Activated naive CD8-positive, alpha-beta T cell treated with anti-CD3 and anti-CD28 coated beads, Interleukin-2, amount 50 U/mL, for 24 hours (primary cell): ENCODE data around the gene F12.
"Not testable (repeated sequence)": the region's sequence is repeated elsewhere in the genome, so short reads cannot be mapped to it uniquely, and the experiment has no call there.

Experiments
- ATAC-seq: fragments of 150-1000 bp; cut with Tn5 transposase; one replicate; pipeline ENCODE4 v1.10.0; 2021
- DNase-seq: peaks from one replicate; pipeline ENCODE4 v3.0.0; 2021
- H3K27ac Mint-ChIP-seq: one replicate; pipeline ENCODE4 v1.8.0; 2021; ENCODE audit warnings: mild to moderate bottlenecking, mixed read lengths
- H3K27me3 Mint-ChIP-seq: one replicate; pipeline ENCODE4 v1.8.0; 2021; ENCODE audit warnings: mixed read lengths
- H3K36me3 Mint-ChIP-seq: one replicate; pipeline ENCODE4 v1.8.0; 2021; ENCODE audit warnings: low read depth, mixed read lengths
- H3K4me1 Mint-ChIP-seq: one replicate; pipeline ENCODE4 v1.8.0; 2021; ENCODE audit warnings: mixed read lengths
- H3K4me3 Mint-ChIP-seq: one replicate; pipeline ENCODE4 v1.8.0; 2021; ENCODE audit warnings: mild to moderate bottlenecking, moderate library complexity, mixed read lengths
- H3K9me3 Mint-ChIP-seq: one replicate; pipeline ENCODE4 v1.8.0; 2021; ENCODE audit warnings: mixed read lengths

Gene F12

GRCh38 chr5:177419046-177419445, 9.7 kb upstream of the F12 start:
- no peak for DNase-seq
- H3K4me1 Mint-ChIP-seq, result peaks cover 5% of the 10 kb centered on the region

DNA sequence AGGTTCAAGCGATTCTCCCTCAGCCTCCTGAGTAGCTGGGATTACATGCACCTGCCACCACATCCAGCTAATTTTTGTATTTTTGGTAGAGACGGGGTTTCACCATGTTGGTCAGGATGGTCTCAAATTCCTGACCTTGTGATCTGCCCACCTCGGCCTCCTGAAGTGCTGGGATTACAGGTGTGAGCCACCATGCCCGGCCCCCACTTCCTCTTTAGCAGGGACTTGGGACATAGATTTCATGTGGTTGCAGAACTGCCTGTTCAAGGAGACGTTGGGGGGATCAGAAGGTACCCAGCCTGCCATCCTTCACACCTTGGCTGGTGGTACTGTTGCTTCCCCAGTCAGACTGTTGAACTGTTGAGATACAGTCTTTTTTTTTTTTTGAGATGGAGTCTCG, 7.7 kb upstream of the F12 start:
- not testable (repeated sequence) for H3K4me3 Mint-ChIP-seq, H3K27me3 Mint-ChIP-seq, H3K9me3 Mint-ChIP-seq, ATAC-seq, H3K27ac Mint-ChIP-seq, H3K36me3 Mint-ChIP-seq, DNase-seq
- H3K4me1 Mint-ChIP-seq, result peaks cover 19% of the 10 kb centered on the region

More at GRCh38 chr5:177419046-177419445, 9.7 kb upstream of the F12 start:
- peaks cover 1% of the 10 kb centered on the region for H3K27me3 Mint-ChIP-seq
- H3K27ac Mint-ChIP-seq, result no peak overlapping the region
- ATAC-seq, result no peak
- no peaks in the 10 kb centered on the region for H3K36me3 Mint-ChIP-seq
- no peaks in the 10 kb centered on the region for H3K9me3 Mint-ChIP-seq
- no peak overlapping the region for H3K4me3 Mint-ChIP-seq

DNA sequence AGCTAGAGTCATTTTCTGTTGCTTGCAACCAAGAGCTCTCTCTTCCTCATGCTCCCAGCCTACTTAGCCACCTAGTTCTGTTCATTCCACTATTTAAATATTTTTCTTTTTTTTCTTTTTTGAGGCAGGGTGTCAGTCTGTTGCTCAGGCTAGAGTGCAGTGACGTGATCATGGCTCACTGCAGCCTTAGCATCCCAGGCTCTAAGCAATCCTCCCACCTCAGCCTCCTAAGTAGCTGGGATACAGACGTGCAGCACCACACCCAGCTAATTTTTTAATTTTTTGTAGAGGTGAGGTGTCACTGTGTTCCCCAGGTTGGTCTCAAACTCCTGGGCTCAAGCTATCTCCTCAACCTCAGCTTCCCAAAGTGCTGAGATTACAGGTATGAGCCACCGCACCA, 5.1 kb upstream of the F12 start:
- H3K27ac Mint-ChIP-seq, result no peak overlapping the region
- H3K4me1 Mint-ChIP-seq, result peaks cover 33% of the 10 kb centered on the region
- H3K27me3 Mint-ChIP-seq, result peaks cover 3% of the 10 kb centered on the region
- H3K4me3 Mint-ChIP-seq, result no peak overlapping the region
- no peak for ATAC-seq
- H3K36me3 Mint-ChIP-seq, result no peaks in the 10 kb centered on the region
- no peaks in the 10 kb centered on the region for H3K9me3 Mint-ChIP-seq
- no peak for DNase-seq

DNA sequence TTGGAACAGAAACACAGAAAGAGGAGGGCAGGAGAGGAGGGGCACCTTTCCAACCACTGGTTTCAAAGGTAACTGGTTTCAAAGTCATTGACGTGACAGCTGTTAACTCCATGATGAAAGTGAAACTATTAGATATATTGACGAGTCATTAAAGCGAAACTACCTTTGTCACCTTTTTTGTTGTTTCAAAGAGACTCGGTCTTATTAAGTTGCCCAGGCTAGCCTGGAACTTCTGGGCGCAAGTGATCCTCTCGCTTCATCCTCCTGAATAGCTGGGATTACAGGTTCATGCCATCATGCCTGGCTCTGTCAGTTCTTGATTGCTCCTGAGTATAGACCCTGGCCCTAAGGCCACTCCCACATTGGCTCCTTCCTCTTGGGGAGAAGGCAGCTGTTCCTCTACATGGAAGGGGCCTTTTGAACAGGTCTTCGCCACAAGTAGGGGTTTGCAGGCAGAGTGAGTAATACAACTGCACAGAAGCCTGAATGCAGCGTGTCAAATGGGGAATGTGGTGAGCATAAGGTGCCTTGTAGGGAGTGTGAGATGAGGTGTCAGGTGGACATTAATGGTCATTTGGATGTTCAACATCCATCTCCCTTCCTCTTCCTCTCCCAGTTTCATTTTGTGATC, 3.4 kb upstream of the F12 start:
- peaks cover 4% of the 10 kb centered on the region for H3K27me3 Mint-ChIP-seq
- no peaks in the 10 kb centered on the region for H3K36me3 Mint-ChIP-seq
- DNase-seq (no peak), ATAC-seq (peak; percentile 83)
- no peaks in the 10 kb centered on the region for H3K9me3 Mint-ChIP-seq
- H3K27ac Mint-ChIP-seq, result no peak overlapping the region
- H3K4me1 Mint-ChIP-seq, result peaks cover 33% of the 10 kb centered on the region
- no peak overlapping the region for H3K4me3 Mint-ChIP-seq

GRCh38 chr5:177410575-177410974, 1.2 kb upstream of the F12 start:
- H3K36me3 Mint-ChIP-seq, result no peaks in the 10 kb centered on the region
- DNase-seq, result no peak
- no peaks in the 10 kb centered on the region for H3K9me3 Mint-ChIP-seq
- H3K27ac Mint-ChIP-seq, result peak overlapping the region; percentile 11
- no peak overlapping the region for H3K4me3 Mint-ChIP-seq
- H3K27me3 Mint-ChIP-seq, result peaks cover 6% of the 10 kb centered on the region
- H3K4me1 Mint-ChIP-seq, result peaks cover 32% of the 10 kb centered on the region
- ATAC-seq, result no peak

GRCh38 chr5:177405805-177406204, 3.6 kb downstream of the F12 start:
- peaks cover 33% of the 10 kb centered on the region for H3K4me1 Mint-ChIP-seq
- DNase-seq (no peak), ATAC-seq (no peak)
- no peak overlapping the region for H3K4me3 Mint-ChIP-seq
- H3K27ac Mint-ChIP-seq, result no peak overlapping the region
- no peaks in the 10 kb centered on the region for H3K36me3 Mint-ChIP-seq
- peaks cover 28% of the 10 kb centered on the region for H3K27me3 Mint-ChIP-seq
- no peaks in the 10 kb centered on the region for H3K9me3 Mint-ChIP-seq

- ATAC-seq, result no peak
- H3K9me3 Mint-ChIP-seq, result no peaks in the 10 kb centered on the region
- H3K4me1 Mint-ChIP-seq, result peaks cover 28% of the 10 kb centered on the region
- H3K4me3 Mint-ChIP-seq, result peak overlapping the region; percentile 73
- H3K27me3 Mint-ChIP-seq, result peaks cover 28% of the 10 kb centered on the region
- no peak for DNase-seq
- H3K27ac Mint-ChIP-seq, result no peak overlapping the region
- H3K36me3 Mint-ChIP-seq, result no peaks in the 10 kb centered on the region
Observed at GRCh38 chr5:177405312-177405711, 4.1 kb downstream of the F12 start.

DNA sequence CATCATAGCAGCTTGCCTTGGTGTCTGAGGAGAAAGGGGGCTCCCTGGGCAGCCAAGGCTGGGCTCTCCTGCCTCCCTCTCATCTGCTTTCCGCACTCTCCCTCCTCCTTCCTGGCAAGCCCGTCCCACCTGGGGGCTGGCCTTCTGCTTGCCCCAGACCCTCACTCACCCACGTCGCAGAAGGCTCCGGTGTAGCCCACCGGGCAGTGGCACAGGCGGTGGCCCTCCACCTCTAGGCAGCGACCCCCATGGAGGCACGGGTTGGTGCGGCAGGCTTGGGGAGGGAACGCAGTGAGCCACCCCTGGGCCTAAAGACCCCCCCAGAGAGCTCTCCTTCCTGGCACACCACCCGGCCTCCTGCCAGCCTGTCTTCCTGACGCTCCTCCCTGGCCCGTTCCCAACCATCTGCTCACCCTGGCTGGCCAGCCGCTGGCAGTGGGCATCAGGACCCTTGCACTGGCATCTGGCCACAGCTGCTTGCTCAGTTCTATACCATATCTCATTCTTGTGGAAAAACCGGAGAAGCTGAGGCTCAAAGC, 4.7 kb downstream of the F12 start:
- H3K27me3 Mint-ChIP-seq, result peaks cover 28% of the 10 kb centered on the region
- ATAC-seq, result no peak
- peaks cover 28% of the 10 kb centered on the region for H3K4me1 Mint-ChIP-seq
- H3K27ac Mint-ChIP-seq, result no peak overlapping the region
- peak overlapping the region; percentile 73 for H3K4me3 Mint-ChIP-seq
- DNase-seq, result no peak
- H3K9me3 Mint-ChIP-seq, result no peaks in the 10 kb centered on the region
- H3K36me3 Mint-ChIP-seq, result no peaks in the 10 kb centered on the region

GRCh38 chr5:177403792-177404640, 5.3 kb downstream of the F12 start:
- DNase-seq (peak; percentile 86), ATAC-seq (peak; percentile 92)
- Mint-ChIP-seq H3K9me3 (no peaks in the 10 kb centered on the region), H3K36me3 (no peaks in the 10 kb centered on the region), H3K4me3 (peak overlapping the region; percentile 73), H3K27me3 (peaks cover 26% of the 10 kb centered on the region), H3K4me1 (peaks cover 28% of the 10 kb centered on the region), H3K27ac (no peak overlapping the region)

- Mint-ChIP-seq H3K27ac (no peak overlapping the region), H3K27me3 (peaks cover 26% of the 10 kb centered on the region), H3K36me3 (no peaks in the 10 kb centered on the region), H3K9me3 (no peaks in the 10 kb centered on the region), H3K4me3 (peak overlapping the region; percentile 73), H3K4me1 (peaks cover 28% of the 10 kb centered on the region)
- DNase-seq (peak; percentile 50), ATAC-seq (peak; percentile 6)
Observed at GRCh38 chr5:177403102-177403791, 6.1 kb downstream of the F12 start.

DNA sequence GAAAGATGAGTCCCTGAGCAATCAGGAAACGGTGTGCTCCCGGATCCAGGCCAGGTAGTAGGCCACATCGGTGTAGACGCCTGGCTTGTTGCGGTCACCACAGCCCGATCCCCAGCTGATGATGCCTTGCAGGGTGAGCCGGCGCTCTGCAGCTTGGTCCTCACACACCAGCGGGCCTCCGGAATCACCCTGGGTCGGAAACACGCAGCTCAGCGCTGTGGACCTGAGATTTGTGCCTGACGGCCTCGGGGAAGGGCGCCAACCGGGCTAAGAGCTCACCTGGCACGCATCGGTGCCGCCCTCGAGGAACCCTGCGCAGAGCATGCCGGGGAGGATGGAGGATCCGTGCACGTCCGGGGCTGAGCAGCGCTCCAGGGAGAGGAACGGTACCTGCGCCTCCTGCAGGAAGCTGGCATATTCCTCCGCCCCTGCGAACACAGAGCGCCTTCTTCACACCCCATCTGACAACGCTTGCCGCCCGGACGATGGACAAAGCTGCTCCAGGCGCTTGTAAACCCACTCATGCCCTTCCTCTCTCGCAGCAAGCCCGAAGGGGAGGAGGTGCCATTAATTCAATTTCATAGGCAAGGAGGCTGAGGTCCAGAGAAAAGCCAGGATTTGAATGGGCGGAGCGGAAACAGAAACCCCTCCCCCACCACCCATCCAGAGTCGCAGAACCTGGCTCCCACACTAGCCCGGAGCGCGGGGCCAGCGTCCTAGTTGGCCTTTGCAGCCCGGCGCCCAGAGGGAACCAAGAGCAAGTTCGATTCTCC, 6.9 kb downstream of the F12 start:
- peaks cover 26% of the 10 kb centered on the region for H3K27me3 Mint-ChIP-seq
- no peak overlapping the region for H3K27ac Mint-ChIP-seq
- peak; percentile 53 for ATAC-seq
- H3K4me1 Mint-ChIP-seq, result peaks cover 28% of the 10 kb centered on the region
- no peaks in the 10 kb centered on the region for H3K9me3 Mint-ChIP-seq
- no peaks in the 10 kb centered on the region for H3K36me3 Mint-ChIP-seq
- peak; percentile 74 for DNase-seq
- H3K4me3 Mint-ChIP-seq, result peak overlapping the region; percentile 73

- Mint-ChIP-seq H3K36me3 (no peaks in the 10 kb centered on the region), H3K4me1 (peaks cover 23% of the 10 kb centered on the region), H3K27me3 (peaks cover 23% of the 10 kb centered on the region), H3K9me3 (no peaks in the 10 kb centered on the region), H3K4me3 (no peak within 1 kb of the TSS), H3K27ac (no peak within 1 kb of the TSS)
- no peak for ATAC-seq
- no peak for DNase-seq
Observed at GRCh38 chr5:177399997-177400868, 9.1 kb downstream of the F12 start, which contains the start of gene PFN3. Gene PFN3 (minus strand): TSS chr5:177400661. CDS start chr5:177400576, 85 bp downstream.

- no peak overlapping the region for H3K27ac Mint-ChIP-seq
Observed at GRCh38 chr5:177397875-177398390, 11.4 kb downstream of the F12 start.

More at GRCh38 chr5:177397875-177398390, 11.4 kb downstream of the F12 start:
- H3K9me3 Mint-ChIP-seq, result no peaks in the 10 kb centered on the region
- H3K4me1 Mint-ChIP-seq, result peaks cover 10% of the 10 kb centered on the region
- H3K4me3 Mint-ChIP-seq, result no peak overlapping the region
- no peak for DNase-seq
- H3K27me3 Mint-ChIP-seq, result peaks cover 20% of the 10 kb centered on the region
- H3K36me3 Mint-ChIP-seq, result no peaks in the 10 kb centered on the region
- no peak for ATAC-seq
